HG03442 (cell line): Measurements from ENCODE around the gene SHF.
"Not testable (repeated sequence)": the region's sequence is repeated elsewhere in the genome, so short reads cannot be mapped to it uniquely, and the experiment has no call there.

ENCODE experiments used
- ATAC-seq: cut with Tn5 transposase; IDR thresholded peaks from one replicate; pipeline ENCODE4 v1.9.1; 2021; ENCODE audit warnings: mild to moderate bottlenecking, moderate library complexity; ENCODE audit not compliant: unreplicated experiment

SHF gene

GRCh38 chr15:45187894-45188830 lies at the start of gene SHF:
Gene SHF, minus strand, starts transcription at chr15:45187966. Its CDS starts 15 bp downstream, at chr15:45187951.
- peak; percentile 52 for ATAC-seq

GRCh38 chr15:45236806-45237205 lies 49.0 kb upstream of the SHF start:
- ATAC-seq, result not testable (repeated sequence)

GRCh38 chr15:45234562-45235235 lies 46.9 kb upstream of the SHF start:
- no peak for ATAC-seq

GRCh38 chr15:45231864-45232562 lies 44.2 kb upstream of the SHF start:
- ATAC-seq, result no peak

GRCh38 chr15:45231132-45231531 lies 43.4 kb upstream of the SHF start:
- ATAC-seq, result no peak

- ATAC-seq, result no peak
Measured at GRCh38 chr15:45230245-45230965, 42.6 kb upstream of the SHF start.

GRCh38 chr15:45228931-45229330 lies 41.2 kb upstream of the SHF start:
- no peak for ATAC-seq

GRCh38 chr15:45225506-45226273 lies 37.9 kb upstream of the SHF start:
- ATAC-seq, result no peak

GRCh38 chr15:45224621-45225217 lies 37.0 kb upstream of the SHF start:
- ATAC-seq, result no peak

- no peak for ATAC-seq
Measured at GRCh38 chr15:45221967-45222366, 34.2 kb upstream of the SHF start.

- no peak for ATAC-seq
Measured at GRCh38 chr15:45221053-45221599, 33.4 kb upstream of the SHF start.

- no peak for ATAC-seq
Measured at GRCh38 chr15:45212493-45212892, 24.7 kb upstream of the SHF start.

- ATAC-seq, result no peak
Measured at GRCh38 chr15:45205192-45205591, 17.4 kb upstream of the SHF start.

- ATAC-seq, result no peak
Measured at GRCh38 chr15:45203182-45203581, 15.4 kb upstream of the SHF start.

GRCh38 chr15:45201869-45202268 lies 14.1 kb upstream of the SHF start:
- no peak for ATAC-seq

GRCh38 chr15:45201557-45201859 lies 13.7 kb upstream of the SHF start:
- no peak for ATAC-seq

GRCh38 chr15:45200799-45201556 lies 13.2 kb upstream of the SHF start:
- no peak for ATAC-seq

- ATAC-seq, result peak; percentile 41
Measured at GRCh38 chr15:45200001-45200798, 12.4 kb upstream of the SHF start.
